ENCODE results near the gene MINK1. TPM values are rescaled to one million over a fixed set of nuclear protein-coding genes. Genes with fewer than 3 reads are reported as not detected.

The MINK1 gene
- total RNA-seq, 6 donors from 2014 or later = 52.3 to 311 (median 136) TPM

DNA sequence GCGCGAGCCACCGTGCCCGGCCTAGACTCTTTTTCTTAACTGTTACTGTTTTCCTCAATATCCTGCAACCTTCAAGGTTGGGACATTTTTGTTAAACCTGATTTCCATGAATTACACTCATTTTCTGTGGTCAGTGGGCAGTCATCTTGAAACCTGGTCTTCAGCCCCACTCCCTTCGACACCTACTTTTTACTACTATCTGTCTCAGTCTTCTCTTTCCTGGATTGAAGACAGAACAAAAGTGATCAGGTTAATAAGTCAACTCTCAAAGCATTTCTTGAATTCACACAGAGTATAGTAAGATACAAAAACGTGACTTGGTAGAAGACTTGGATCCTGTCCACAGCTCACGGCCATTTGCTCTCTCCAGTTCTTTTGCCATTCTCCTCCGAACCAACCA, 6.1 kb downstream of the MINK1 start:
- DNase-seq (no peak), ATAC-seq (ENCODE audit: low FRiP score in 2 of 2) (no peak)
- peak overlapping the region in 1 of 4 donors; percentile 7 for H3K27ac ChIP-seq
- H3K4me3 ChIP-seq = no peak overlapping the region
- peaks cover 31 to 77% (median 56%) of the 10 kb centered on the region in 4 donors for H3K4me1 ChIP-seq
- TF ChIP-seq, protein P1, sequence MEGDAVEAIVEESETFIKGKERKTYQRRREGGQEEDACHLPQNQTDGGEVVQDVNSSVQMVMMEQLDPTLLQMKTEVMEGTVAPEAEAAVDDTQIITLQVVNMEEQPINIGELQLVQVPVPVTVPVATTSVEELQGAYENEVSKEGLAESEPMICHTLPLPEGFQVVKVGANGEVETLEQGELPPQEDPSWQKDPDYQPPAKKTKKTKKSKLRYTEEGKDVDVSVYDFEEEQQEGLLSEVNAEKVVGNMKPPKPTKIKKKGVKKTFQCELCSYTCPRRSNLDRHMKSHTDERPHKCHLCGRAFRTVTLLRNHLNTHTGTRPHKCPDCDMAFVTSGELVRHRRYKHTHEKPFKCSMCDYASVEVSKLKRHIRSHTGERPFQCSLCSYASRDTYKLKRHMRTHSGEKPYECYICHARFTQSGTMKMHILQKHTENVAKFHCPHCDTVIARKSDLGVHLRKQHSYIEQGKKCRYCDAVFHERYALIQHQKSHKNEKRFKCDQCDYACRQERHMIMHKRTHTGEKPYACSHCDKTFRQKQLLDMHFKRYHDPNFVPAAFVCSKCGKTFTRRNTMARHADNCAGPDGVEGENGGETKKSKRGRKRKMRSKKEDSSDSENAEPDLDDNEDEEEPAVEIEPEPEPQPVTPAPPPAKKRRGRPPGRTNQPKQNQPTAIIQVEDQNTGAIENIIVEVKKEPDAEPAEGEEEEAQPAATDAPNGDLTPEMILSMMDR (IDR thresholded peaks at IDR 0.05) = no peak
- TF ChIP-seq POLR2AphosphoS5 (IDR thresholded peaks at IDR 0.05) (no peak), POLR2A (IDR thresholded peaks at IDR 0.05) (no peak), EP300 (IDR thresholded peaks at IDR 0.05) (no peak)
- no peaks in the 10 kb centered on the region for H3K27me3 ChIP-seq
- peaks cover 0 to 7% (median 0%) of the 10 kb centered on the region in 4 donors for H3K36me3 ChIP-seq
- 87% methylated on average over 8 of the region's 8 CpGs for WGBS, 2 donors
- H3K9me3 ChIP-seq = no peaks in the 10 kb centered on the region

DNA sequence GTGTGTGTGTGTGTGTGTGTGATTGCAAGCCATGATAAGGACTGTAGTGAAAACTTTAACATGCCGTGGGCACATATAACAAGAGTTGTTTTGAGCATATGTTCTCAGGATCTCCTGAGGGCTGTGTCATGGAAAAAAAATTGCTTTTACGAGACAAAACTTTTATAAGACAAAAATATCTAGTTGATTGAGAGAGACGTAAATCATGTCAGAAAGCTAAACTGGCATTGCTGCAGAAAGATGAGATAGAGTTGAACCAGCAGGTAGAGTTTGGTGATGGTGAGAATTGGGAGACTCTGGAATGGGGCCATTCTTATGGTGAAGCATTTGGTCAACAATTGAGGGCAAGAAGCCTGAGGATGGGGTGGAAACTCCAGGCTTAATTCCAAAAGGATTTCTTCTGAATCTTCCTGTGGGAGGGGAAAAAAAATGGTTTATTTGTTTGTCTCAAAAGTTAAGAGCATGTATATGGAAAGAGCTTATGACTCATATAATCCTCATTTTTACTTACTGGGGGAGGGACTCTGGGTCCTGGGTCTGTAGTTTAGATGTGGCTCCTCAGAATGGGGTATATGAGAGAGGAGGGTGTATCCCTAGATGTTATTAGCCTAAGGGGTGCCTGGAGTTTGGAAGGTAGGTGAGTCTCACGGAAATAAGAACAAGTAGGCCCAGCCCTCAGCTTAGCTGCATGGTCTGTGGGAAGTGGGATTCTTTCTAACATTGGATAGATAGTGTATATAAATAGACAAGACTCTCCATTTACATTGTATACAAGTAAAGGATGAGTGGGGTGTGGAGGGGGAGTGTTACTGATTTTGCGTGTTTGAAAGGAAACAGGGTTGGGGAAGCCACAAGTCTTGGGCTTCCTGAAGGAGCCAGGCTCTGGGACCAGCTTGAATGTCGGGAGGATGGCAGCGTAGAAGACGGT, 7.1 kb downstream of the MINK1 start:
- ATAC-seq (ENCODE audit: low FRiP score in 2 of 2) (no peak), DNase-seq (no peak)
- WGBS, 2 donors = 62 to 72% methylated on average over 8 of the region's 8 CpGs
- TF ChIP-seq POLR2A (IDR thresholded peaks at IDR 0.05) (no peak), EP300 (IDR thresholded peaks at IDR 0.05) (no peak), POLR2AphosphoS5 (IDR thresholded peaks at IDR 0.05) (no peak)
- TF ChIP-seq, protein P1 (IDR thresholded peaks at IDR 0.05) = no peak
- Histone ChIP-seq H3K9me3 (no peaks in the 10 kb centered on the region), H3K27me3 (no peaks in the 10 kb centered on the region), H3K36me3 (peaks cover 0 to 7% (median 0%) of the 10 kb centered on the region in 4 donors), H3K27ac (peak overlapping the region in 2 of 4 donors; percentile 33 to 42), H3K4me1 (peaks cover 21 to 76% (median 48%) of the 10 kb centered on the region in 4 donors), H3K4me3 (no peak overlapping the region)

DNA sequence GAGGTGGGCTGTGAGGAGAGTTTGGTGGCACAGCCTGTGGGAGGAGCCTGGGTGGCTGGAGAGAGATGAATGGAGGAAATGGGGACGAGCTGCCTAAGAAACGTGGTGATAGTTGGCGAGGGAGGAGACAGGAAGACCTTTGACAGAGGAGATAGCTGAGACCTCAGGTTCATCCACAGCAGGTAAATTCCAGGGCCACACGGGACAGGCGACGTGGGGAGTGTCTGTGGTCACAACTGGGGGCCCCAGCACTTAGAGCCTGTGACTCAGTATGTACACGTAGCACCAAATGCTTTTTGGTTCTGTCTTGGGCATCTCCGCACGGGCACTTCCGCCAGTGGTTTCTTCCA, 7.7 kb downstream of the MINK1 start:
- no peak for DNase-seq
- Histone ChIP-seq H3K4me3 (no peak overlapping the region), H3K4me1 (peaks cover 15 to 76% (median 43%) of the 10 kb centered on the region in 4 donors), H3K27me3 (no peaks in the 10 kb centered on the region), H3K27ac (peak overlapping the region in 2 of 4 donors; percentile 33 to 42), H3K36me3 (peaks cover 0 to 7% (median 0%) of the 10 kb centered on the region in 4 donors), H3K9me3 (no peaks in the 10 kb centered on the region)
- TF ChIP-seq POLR2A (IDR thresholded peaks at IDR 0.05) (no peak), POLR2AphosphoS5 (IDR thresholded peaks at IDR 0.05) (no peak)
- TF ChIP-seq, protein P1 (IDR thresholded peaks at IDR 0.05) = no peak
- 69 to 81% methylated on average over 9 to 10 of the region's 10 CpGs for WGBS, 2 donors
- no peak for ATAC-seq (ENCODE audit: low FRiP score in 2 of 2)

DNA sequence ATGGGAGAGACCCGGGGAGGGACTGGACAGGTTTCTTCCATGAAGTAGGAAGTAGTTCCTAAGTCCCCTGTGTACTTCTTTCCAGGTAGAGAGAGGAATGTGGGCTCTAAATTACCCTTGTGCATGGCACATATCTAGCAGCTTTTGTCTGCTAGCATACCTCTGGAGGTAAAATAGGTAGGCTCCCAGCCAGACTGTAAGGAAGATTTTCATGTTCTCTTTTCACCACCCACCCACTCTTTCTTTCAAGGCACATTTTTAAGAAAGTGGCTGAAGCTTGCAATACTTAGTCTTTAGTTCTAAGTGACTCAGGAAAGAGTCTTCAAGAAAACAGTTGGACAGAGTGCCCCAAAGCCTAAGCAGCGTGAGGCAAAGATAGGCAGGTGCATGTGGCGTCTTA, 9.2 kb downstream of the MINK1 start:
- 89 to 94% methylated on average over 3 of the region's 3 CpGs for WGBS, 2 donors
- H3K4me1 ChIP-seq = peaks cover 17 to 64% (median 36%) of the 10 kb centered on the region in 4 donors
- no peak for TF ChIP-seq POLR2AphosphoS5 (IDR thresholded peaks at IDR 0.05)
- TF ChIP-seq, protein P1 (IDR thresholded peaks at IDR 0.05) = no peak
- no peaks in the 10 kb centered on the region for H3K27me3 ChIP-seq
- no peak overlapping the region for H3K4me3 ChIP-seq
- DNase-seq = no peak
- H3K9me3 ChIP-seq = no peaks in the 10 kb centered on the region
- ATAC-seq (ENCODE audit: low FRiP score in 2 of 2) = no peak
- peaks cover 0 to 7% (median 0%) of the 10 kb centered on the region in 4 donors for H3K36me3 ChIP-seq
- H3K27ac ChIP-seq = no peak overlapping the region
